Right hindlimb (tissue), 1 donor: Measurements from ENCODE around the gene NVL.
"Not testable (repeated sequence)": the region's sequence is repeated elsewhere in the genome, so short reads cannot be mapped to it uniquely, and the experiment has no call there.

ENCODE experiments used
- DNase-seq: peaks from one replicate; pipeline ENCODE4 v3.0.0-alpha.2; 2018

NVL gene

GRCh38 chr1:224333939-224334786 lies 4.2 kb upstream of the NVL start:
- DNase-seq: no peak

- DNase-seq: no peak
These were observed 3.4 kb upstream of the NVL start for GRCh38 chr1:224333309-224333926.

- DNase-seq: no peak
These were observed 1.9 kb upstream of the NVL start for GRCh38 chr1:224331824-224332223.

- DNase-seq: no peak
These were observed 1.4 kb upstream of the NVL start for GRCh38 chr1:224331326-224331725.

- no peak for DNase-seq
These were observed 509 bp downstream of the NVL start for GRCh38 chr1:224329484-224329841.

- DNase-seq: no peak
These were observed 1.3 kb downstream of the NVL start for GRCh38 chr1:224328644-224329043.

GRCh38 chr1:224325959-224326358 lies 4.0 kb downstream of the NVL start:
- DNase-seq: no peak

- DNase-seq: no peak
These were observed 8.3 kb downstream of the NVL start for GRCh38 chr1:224321706-224322105.

- DNase-seq: no peak
These were observed 12.5 kb downstream of the NVL start for GRCh38 chr1:224317383-224318045.

- DNase-seq: no peak
These were observed 17.9 kb downstream of the NVL start for GRCh38 chr1:224312025-224312424.

- not testable (repeated sequence) for DNase-seq
These were observed 18.5 kb downstream of the NVL start for GRCh38 chr1:224311503-224311902.

- DNase-seq: no peak
These were observed 21.9 kb downstream of the NVL start for GRCh38 chr1:224308064-224308463.

GRCh38 chr1:224304767-224305166 lies 25.2 kb downstream of the NVL start:
- no peak for DNase-seq

GRCh38 chr1:224302947-224303346 lies 27.0 kb downstream of the NVL start:
- DNase-seq: no peak

GRCh38 chr1:224301391-224301790 lies 28.6 kb downstream of the NVL start:
- DNase-seq: no peak

- no peak for DNase-seq
These were observed 29.6 kb downstream of the NVL start for GRCh38 chr1:224300346-224300745.

GRCh38 chr1:224298346-224299330 lies 31.3 kb downstream of the NVL start:
- no peak for DNase-seq

GRCh38 chr1:224294775-224295174 lies 35.2 kb downstream of the NVL start:
- DNase-seq: no peak

GRCh38 chr1:224292419-224292818 lies 37.6 kb downstream of the NVL start:
- DNase-seq: no peak

- no peak for DNase-seq
These were observed 40.6 kb downstream of the NVL start for GRCh38 chr1:224289396-224289795.

- no peak for DNase-seq
These were observed 42.3 kb downstream of the NVL start for GRCh38 chr1:224287714-224288113.

GRCh38 chr1:224282140-224282539 lies 47.8 kb downstream of the NVL start:
- DNase-seq: no peak
